ENCODE measurements around the gene GLT8D1.

GLT8D1 gene

GRCh38 chr3:52693071-52693470 is 12.5 kb downstream of the GLT8D1 start:
- Histone ChIP-seq H4K20me1 (ENCODE audit: low read depth, low read length) (peaks cover 3% of the 10 kb centered on the region; the same call in 1 of the 2 replicates), H3K79me2 (ENCODE audit: insufficient read depth, low read length) (peaks cover 10% of the 10 kb centered on the region), H3K36me3 (ENCODE audit: low read length) (peaks cover 67% of the 10 kb centered on the region), H3K9me2 (replicated peaks; ENCODE audit: insufficient read depth, low read length) (no peaks in the 10 kb centered on the region), H3K4me2 (ENCODE audit: low read depth, low read length, poor library complexity, severe bottlenecking) (no peak overlapping the region), H3K9me3 (ENCODE audit: insufficient read depth, low read length) (no peaks in the 10 kb centered on the region), H3K27me3 (ENCODE audit: low read length) (no peaks in the 10 kb centered on the region), H3K9ac (ENCODE audit: low read length) (no peak overlapping the region), H3K27ac (ENCODE audit: low read depth, low read length) (no peak overlapping the region), H2AFZ (ENCODE audit: low read depth, low read length, severe bottlenecking) (no peak overlapping the region), H3F3A (ENCODE audit: insufficient read depth) (peaks cover 68% of the 10 kb centered on the region), H3K4me3 (ENCODE audit: insufficient read depth, low read length, poor library complexity, severe bottlenecking) (no peak overlapping the region)
- TF ChIP-seq EZH2phosphoT487 (conservative IDR thresholded peaks at IDR 0.05; ENCODE audit: low read length): no peak

GRCh38 chr3:52690560-52690959 is 15.0 kb downstream of the GLT8D1 start:
- H3K36me3 ChIP-seq (ENCODE audit: low read length): peaks cover 71% of the 10 kb centered on the region
- TF ChIP-seq EZH2phosphoT487 (conservative IDR thresholded peaks at IDR 0.05; ENCODE audit: low read length) (no peak), CTCF (IDR thresholded peaks at IDR 0.05; ENCODE audit: insufficient read depth, low read length, poor library complexity, severe bottlenecking) (no peak)
- peaks cover 48% of the 10 kb centered on the region for H3F3A ChIP-seq (ENCODE audit: insufficient read depth)
- no peaks in the 10 kb centered on the region for H3K9me3 ChIP-seq (ENCODE audit: insufficient read depth, low read length)
- H3K9ac ChIP-seq (ENCODE audit: low read length): no peak overlapping the region
- no peak overlapping the region for H3K4me2 ChIP-seq (ENCODE audit: low read depth, low read length, poor library complexity, severe bottlenecking)
- H3K4me3 ChIP-seq (ENCODE audit: insufficient read depth, low read length, poor library complexity, severe bottlenecking): no peak overlapping the region
- H3K79me2 ChIP-seq (ENCODE audit: insufficient read depth, low read length): peaks cover 33% of the 10 kb centered on the region
- no peaks in the 10 kb centered on the region for H3K9me2 ChIP-seq (replicated peaks; ENCODE audit: insufficient read depth, low read length)
- no peaks in the 10 kb centered on the region for H3K27me3 ChIP-seq (ENCODE audit: low read length)
- peaks cover 3% of the 10 kb centered on the region; the same call in 1 of the 2 replicates for H4K20me1 ChIP-seq (ENCODE audit: low read depth, low read length)
- H2AFZ ChIP-seq (ENCODE audit: low read depth, low read length, severe bottlenecking): no peak overlapping the region
- H3K27ac ChIP-seq (ENCODE audit: low read depth, low read length): no peak overlapping the region

GRCh38 chr3:52689151-52689550 is 16.4 kb downstream of the GLT8D1 start:
- Histone ChIP-seq H3K36me3 (ENCODE audit: low read length) (peaks cover 58% of the 10 kb centered on the region), H3K4me3 (ENCODE audit: insufficient read depth, low read length, poor library complexity, severe bottlenecking) (no peak overlapping the region), H4K20me1 (ENCODE audit: low read depth, low read length) (peaks cover 3% of the 10 kb centered on the region; the same call in 1 of the 2 replicates), H3K79me2 (ENCODE audit: insufficient read depth, low read length) (peaks cover 45% of the 10 kb centered on the region), H3K27me3 (ENCODE audit: low read length) (no peaks in the 10 kb centered on the region), H3K9me3 (ENCODE audit: insufficient read depth, low read length) (no peaks in the 10 kb centered on the region), H3K4me2 (ENCODE audit: low read depth, low read length, poor library complexity, severe bottlenecking) (no peak overlapping the region), H3K9me2 (replicated peaks; ENCODE audit: insufficient read depth, low read length) (no peaks in the 10 kb centered on the region), H3F3A (ENCODE audit: insufficient read depth) (peaks cover 35% of the 10 kb centered on the region), H3K27ac (ENCODE audit: low read depth, low read length) (no peak overlapping the region), H3K9ac (ENCODE audit: low read length) (no peak overlapping the region), H2AFZ (ENCODE audit: low read depth, low read length, severe bottlenecking) (no peak overlapping the region)
- TF ChIP-seq CTCF (IDR thresholded peaks at IDR 0.05; ENCODE audit: insufficient read depth, low read length, poor library complexity, severe bottlenecking) (no peak), EZH2phosphoT487 (conservative IDR thresholded peaks at IDR 0.05; ENCODE audit: low read length) (no peak)

- peaks cover 53% of the 10 kb centered on the region for H3K79me2 ChIP-seq (ENCODE audit: insufficient read depth, low read length)
- H4K20me1 ChIP-seq (ENCODE audit: low read depth, low read length): peaks cover 3% of the 10 kb centered on the region; the same call in 1 of the 2 replicates
- no peak overlapping the region for H3K27ac ChIP-seq (ENCODE audit: low read depth, low read length)
- peak overlapping the region; percentile 70 for H3K4me2 ChIP-seq (ENCODE audit: low read depth, low read length, poor library complexity, severe bottlenecking)
- no peak overlapping the region for H3K4me3 ChIP-seq (ENCODE audit: insufficient read depth, low read length, poor library complexity, severe bottlenecking)
- no peak overlapping the region for H3K9ac ChIP-seq (ENCODE audit: low read length)
- H3K36me3 ChIP-seq (ENCODE audit: low read length): peaks cover 50% of the 10 kb centered on the region
- H3F3A ChIP-seq (ENCODE audit: insufficient read depth): peaks cover 27% of the 10 kb centered on the region
- H2AFZ ChIP-seq (ENCODE audit: low read depth, low read length, severe bottlenecking): no peak overlapping the region
- no peak for TF ChIP-seq EZH2phosphoT487 (conservative IDR thresholded peaks at IDR 0.05; ENCODE audit: low read length)
- no peak for TF ChIP-seq CTCF (IDR thresholded peaks at IDR 0.05; ENCODE audit: insufficient read depth, low read length, poor library complexity, severe bottlenecking)
- H3K9me3 ChIP-seq (ENCODE audit: insufficient read depth, low read length): no peaks in the 10 kb centered on the region
- no peaks in the 10 kb centered on the region for H3K27me3 ChIP-seq (ENCODE audit: low read length)
- no peaks in the 10 kb centered on the region for H3K9me2 ChIP-seq (replicated peaks; ENCODE audit: insufficient read depth, low read length)
These were observed 17.3 kb downstream of the GLT8D1 start for GRCh38 chr3:52688266-52688665.

Measured in SU-DHL-6 (cell line).